ENCODE measurements around the gene KRT73. TPM values are rescaled to one million over a fixed set of nuclear protein-coding genes. Genes with fewer than 3 reads are reported as not detected.

The KRT73 gene
- total RNA-seq, 1 donor from 2014 or later = not detected

DNA sequence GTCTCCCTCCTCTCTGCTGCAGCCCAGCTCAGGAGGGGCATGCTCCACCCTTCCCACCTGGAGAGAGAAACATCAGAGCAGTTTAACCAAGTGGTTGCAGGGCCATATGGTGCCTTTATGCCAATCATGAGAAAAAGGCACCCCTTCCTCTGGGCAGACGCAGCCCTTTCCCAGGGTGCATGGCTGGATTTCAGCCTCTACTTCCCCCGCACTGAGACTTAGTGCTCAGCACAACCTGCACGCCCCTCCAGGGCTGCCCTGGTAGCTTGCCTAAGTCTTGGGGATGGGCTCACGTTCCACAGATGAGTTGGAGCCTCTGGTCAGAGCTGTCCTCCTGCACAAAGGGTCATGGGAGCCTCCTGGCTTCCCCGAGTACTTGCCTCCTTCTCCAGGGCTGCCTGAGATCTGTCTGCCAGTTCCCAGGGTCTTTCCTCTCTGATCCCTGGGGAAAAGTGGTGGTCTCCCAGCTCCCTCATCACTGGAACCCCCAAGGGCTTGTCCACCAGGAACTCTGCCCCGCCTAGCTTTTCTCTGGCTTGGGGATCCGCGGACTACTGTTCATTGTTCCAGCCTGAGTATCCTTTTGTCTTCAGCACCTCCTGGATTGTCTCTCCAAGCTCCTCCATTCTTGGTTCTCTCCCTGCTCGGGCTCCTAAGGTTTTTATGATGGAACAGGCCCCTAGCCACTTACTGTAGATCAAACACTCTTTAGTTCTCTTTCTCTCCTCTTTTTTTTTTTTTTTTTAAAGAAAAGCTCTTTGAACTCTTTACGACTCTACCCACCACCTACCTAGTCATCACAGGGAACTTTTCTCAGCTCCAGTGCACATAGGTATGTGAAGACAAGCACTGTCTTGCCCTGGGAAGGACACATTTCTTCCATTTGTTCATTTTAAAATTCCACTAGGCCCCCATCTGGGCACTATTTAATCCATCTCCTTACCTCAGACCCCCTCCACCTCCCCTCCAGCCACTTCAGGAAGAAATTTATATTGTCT lies 38.6 kb downstream of the KRT73 start:
- TF ChIP-seq, protein P1, sequence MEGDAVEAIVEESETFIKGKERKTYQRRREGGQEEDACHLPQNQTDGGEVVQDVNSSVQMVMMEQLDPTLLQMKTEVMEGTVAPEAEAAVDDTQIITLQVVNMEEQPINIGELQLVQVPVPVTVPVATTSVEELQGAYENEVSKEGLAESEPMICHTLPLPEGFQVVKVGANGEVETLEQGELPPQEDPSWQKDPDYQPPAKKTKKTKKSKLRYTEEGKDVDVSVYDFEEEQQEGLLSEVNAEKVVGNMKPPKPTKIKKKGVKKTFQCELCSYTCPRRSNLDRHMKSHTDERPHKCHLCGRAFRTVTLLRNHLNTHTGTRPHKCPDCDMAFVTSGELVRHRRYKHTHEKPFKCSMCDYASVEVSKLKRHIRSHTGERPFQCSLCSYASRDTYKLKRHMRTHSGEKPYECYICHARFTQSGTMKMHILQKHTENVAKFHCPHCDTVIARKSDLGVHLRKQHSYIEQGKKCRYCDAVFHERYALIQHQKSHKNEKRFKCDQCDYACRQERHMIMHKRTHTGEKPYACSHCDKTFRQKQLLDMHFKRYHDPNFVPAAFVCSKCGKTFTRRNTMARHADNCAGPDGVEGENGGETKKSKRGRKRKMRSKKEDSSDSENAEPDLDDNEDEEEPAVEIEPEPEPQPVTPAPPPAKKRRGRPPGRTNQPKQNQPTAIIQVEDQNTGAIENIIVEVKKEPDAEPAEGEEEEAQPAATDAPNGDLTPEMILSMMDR (conservative IDR thresholded peaks at IDR 0.05; ENCODE audit: low read depth, low read length) = no peak
- H3K4me3 ChIP-seq (ENCODE audit: low read depth, low read length) = no peak overlapping the region
- DNase-seq (ENCODE audit: low read depth) = no peak

DNA sequence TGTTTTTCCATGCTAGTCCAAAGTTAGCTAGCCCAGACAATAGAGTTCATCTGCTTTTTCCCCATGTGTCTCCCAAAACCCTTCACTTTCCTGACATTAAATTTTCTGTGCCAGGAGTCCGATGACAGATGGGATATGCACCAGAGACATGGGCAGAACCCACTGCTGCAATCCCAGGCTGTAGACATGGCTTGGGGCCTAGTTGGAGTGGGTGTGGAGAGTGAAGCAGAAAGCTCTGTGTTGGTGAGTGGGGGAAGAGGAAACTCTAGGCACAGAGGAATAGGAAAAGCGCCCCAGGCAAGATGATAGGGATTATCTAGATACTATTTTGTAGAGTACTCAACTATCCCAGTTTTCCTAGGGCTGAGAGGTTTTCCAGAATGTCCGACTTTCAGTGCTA lies 39.9 kb downstream of the KRT73 start:
- TF ChIP-seq, protein P1 (conservative IDR thresholded peaks at IDR 0.05; ENCODE audit: low read depth, low read length) = no peak
- no peak for DNase-seq (ENCODE audit: low read depth)
- no peak overlapping the region for H3K4me3 ChIP-seq (ENCODE audit: low read depth, low read length)

DNA sequence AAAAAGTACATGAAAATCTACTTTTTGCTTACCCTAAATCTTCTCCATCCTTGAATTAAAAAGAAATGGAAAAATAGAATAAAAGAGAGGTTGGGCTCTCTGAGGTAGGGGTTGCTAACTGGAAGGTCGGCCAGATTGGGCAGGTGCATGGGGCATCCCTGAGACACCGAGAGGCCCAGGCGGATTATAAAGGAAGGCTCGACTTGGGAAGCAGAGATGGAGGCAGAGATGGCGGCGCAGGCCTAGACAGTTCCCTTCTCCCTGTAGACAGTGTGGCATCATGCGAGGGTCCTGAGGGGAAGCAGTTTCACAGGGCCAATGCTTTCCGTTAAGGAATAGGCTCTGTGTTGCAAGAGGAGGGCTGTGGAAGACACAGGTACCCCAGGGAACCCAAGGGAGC lies 41.0 kb downstream of the KRT73 start:
- H3K4me3 ChIP-seq (ENCODE audit: low read depth, low read length) = no peak overlapping the region
- TF ChIP-seq, protein P1 (conservative IDR thresholded peaks at IDR 0.05; ENCODE audit: low read depth, low read length) = no peak
- no peak for DNase-seq (ENCODE audit: low read depth)

DNA sequence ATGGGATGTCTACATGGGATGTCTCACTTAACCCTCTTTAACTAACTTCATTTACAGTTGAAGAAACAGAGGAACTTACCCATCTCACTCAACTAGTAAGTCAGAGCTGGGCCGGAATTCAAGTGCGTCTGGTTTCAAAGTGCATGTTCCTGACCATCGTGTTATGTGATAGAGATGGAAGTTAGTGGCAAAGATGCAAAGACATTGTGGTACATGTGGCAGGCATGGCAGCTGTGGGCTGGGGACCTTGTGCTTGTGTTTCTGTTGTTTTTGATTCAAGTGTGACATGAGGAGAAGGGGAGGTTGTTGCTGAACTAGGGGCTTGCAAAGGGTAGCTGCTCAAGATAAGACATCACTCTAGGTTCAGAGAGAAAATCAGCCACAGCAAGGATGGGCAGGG lies 42.4 kb downstream of the KRT73 start:
- no peak for DNase-seq (ENCODE audit: low read depth)
- H3K4me3 ChIP-seq (ENCODE audit: low read depth, low read length) = no peak overlapping the region
- TF ChIP-seq, protein P1 (conservative IDR thresholded peaks at IDR 0.05; ENCODE audit: low read depth, low read length) = no peak

DNA sequence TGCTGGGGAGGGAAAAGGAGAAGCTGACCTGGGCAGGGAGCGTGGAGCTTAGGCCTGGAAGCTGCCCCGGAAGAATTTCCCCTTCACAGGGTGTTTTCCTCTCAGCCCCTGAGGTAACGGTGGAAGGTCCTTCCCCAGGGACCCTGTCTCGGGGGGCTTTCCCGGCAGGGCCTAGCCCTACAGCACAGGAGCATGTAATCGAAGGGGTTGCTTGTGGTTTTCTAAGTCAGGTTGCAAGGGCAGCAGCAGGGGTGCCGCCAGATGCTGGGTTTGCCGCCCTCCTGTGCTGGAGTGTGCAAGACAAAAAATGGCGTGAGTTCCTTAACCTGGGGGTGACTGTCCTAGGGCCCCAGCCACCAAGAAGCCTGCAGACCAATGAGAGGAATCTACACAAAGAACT lies 43.1 kb downstream of the KRT73 start:
- TF ChIP-seq, protein P1 (conservative IDR thresholded peaks at IDR 0.05; ENCODE audit: low read depth, low read length) = no peak
- no peak for DNase-seq (ENCODE audit: low read depth)
- no peak overlapping the region for H3K4me3 ChIP-seq (ENCODE audit: low read depth, low read length)

DNA sequence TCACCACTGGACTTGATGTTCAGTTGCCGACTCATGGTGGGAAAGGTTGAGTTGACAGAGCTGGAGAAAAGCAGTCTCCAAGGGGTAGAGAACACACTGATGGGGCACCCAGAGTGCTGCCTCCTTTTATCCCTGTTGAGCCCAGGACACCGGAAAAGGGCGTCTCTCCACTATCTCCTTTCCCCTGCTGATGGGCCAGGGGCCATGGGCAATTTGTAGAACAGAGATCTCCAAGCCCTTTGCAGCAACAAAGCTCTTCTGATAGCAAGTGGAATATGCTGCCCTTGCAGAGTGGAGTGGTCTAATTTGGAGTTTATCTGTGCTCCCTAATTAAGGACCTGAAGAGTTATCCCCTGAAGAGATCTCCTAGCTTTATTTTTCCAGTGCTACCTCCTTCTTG lies 44.6 kb downstream of the KRT73 start, which contains the start of gene KRT74:
Gene KRT74, minus strand, starts transcription at position 101 of the 400 bp plus-strand sequence. Its CDS starts 66 bp downstream, at position 35.
- TF ChIP-seq, protein P1 (conservative IDR thresholded peaks at IDR 0.05; ENCODE audit: low read depth, low read length) = no peak
- no peak within 1 kb of the TSS for H3K4me3 ChIP-seq (ENCODE audit: low read depth, low read length)
- DNase-seq (ENCODE audit: low read depth) = no peak

Data from epithelial cell of proximal tubule (primary cell).